Measurements from ENCODE around the gene TSTD2. TPM values are rescaled to one million over a fixed set of nuclear protein-coding genes. Genes with fewer than 3 reads are reported as not detected.

Gene TSTD2
- total RNA-seq, 1 experiment from 2014 or later: 25.0 TPM

DNA sequence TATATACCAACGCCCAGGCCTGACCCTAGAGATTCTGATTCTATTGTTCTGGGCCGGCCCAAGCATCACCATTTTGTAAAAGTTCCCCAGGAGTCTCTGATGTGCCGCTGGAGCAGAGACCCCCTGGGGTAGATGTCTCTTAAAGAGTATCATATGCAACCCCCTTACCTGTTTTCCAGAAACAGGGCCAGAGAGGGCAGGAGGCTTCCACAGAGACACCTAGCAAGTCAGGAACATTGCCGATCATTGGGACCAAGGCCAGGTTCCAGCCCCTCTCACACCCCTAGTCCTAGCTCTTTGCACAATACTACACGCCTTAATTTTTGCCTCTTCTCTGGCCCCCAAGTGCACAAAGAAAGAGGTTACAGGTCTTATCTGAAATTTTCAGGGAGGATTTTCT lies 67.9 kb downstream of the TSTD2 start:
- DNase-seq (ENCODE audit: extremely low read depth, low read depth): no peak

DNA sequence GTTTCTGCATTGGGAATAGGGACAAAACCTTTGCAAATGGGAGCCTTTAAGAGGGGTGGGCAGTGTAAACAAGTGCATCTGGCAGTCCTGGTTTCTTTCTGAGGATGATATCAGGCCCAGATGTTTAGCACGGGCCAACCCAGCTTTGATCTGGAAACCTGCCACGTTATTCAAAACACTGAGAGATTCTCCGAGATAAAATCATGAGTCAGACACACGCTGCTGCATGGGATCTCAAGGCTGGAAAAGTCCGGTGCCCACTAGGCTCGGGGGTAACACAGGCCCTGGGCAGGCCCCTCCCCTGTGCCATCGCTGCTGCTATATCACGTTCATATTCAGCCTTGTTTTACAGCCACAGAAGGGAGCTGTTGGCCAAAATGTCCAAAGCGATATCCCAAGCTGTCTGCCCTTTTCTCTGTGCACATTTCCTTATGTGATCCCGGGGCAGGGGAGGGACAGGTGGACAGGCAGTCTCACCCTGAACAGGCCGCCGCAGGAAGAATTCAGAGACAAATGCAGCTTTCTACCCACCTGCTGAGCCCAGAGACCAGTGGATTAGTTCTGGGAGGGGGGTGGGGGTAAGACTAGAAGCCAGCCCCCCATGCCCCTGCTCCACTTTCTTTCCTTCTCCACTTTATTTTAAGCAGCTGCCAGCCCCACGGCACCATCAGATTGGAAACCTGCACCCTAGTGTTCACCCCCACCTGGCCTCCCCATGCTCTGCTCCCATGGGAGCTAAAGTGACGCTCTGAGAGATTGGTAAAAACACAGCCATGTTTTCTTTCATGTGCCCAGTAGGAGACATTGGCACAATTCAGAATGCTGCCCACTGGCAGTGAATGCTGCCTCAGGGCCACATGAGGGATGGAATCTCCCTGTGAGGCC lies 68.6 kb downstream of the TSTD2 start:
- DNase-seq (ENCODE audit: extremely low read depth, low read depth): no peak

DNA sequence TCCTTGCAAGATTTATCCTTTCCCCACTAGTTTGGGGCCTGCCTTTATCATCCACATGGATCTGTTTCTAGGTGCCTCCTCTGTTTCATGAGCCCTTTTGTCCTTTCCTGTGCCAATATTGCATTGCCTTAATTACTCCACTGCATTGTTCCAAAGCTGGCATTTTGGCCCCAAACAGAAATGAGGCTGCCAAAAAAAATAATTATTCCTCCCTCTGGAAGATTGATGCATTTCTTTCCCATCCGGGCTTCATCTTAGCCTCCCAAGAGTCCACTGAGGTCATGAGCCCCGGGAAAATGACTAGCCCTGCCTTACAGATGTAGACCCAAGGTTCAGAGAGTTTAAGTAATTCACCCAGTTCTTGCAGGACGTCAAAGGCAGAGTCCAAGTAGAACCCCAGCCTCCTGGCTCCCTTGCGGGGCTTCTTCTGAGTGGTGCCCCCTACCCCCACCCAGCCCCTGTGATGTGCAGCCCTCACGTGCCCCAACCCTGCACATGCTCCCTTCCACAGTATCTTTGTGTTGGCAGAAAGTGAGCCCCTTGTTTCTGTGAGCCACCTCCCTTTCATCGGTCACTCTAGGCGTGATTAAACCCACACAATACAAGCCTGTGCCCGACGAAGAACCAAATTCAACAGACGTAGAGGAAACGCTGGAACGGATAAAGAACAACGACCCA lies 69.6 kb downstream of the TSTD2 start:
- DNase-seq (ENCODE audit: extremely low read depth, low read depth): no peak

DNA sequence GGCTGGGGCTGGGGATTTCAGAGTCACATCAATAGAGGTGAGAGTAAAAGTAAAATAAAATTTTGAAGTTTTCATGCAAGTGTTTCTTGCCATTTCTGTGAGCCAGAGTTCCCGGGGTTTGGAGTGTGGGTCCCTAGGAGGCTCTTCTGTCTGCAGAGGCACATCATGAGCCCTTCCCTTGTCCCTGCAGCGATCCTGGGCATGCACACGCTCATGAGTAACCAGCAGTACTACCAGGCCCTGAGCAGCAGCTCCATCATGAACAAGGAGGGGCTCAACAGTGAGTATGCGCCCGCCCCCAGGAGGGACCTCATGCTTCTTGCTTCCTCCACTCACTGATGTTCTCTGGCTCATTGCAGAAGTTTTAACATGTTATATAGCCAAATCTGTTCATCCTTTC lies 70.6 kb downstream of the TSTD2 start:
- no peak for DNase-seq (ENCODE audit: extremely low read depth, low read depth)

DNA sequence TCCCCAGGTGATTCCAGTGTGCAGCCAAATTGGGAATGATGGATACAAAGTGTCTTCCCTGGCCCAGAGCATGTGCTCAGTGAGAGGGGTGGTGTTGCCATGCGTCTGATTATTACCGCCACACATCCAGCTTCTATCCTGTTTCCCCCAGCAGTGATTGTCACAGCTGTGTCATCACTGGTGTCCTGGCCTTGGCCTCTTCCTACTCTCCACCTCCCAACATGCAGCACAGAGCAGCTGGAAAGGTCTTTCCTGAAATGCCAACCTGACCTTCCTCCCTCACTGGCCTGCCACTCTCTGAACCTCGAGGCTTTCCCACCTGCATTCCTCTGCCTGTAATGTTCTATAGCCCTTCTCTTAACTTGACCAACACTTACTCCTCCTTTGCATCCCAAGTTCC lies 71.7 kb downstream of the TSTD2 start:
- DNase-seq (ENCODE audit: extremely low read depth, low read depth): no peak

DNA sequence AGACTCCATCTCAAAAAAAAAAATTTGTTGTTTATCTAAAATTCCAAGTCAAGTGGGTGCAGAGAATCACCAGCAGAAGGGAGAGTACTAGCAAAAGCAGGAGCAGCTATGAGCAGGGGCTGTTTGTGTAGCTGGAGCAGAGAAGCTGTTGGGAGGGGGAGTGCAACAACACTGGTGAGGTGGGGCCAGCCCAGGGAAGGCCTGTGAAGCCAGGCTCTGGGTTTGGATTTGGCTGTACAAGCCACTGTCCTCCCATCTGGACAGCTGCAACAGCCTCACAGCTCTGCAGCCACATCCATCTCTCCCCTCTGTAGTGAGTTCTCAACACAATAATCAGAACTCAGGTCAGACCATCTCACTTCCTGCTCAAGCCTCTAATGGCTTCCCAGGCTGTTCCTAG lies 72.3 kb downstream of the TSTD2 start:
- no peak for DNase-seq (ENCODE audit: extremely low read depth, low read depth)

- no peak for DNase-seq (ENCODE audit: extremely low read depth, low read depth)
Observed at GRCh38 chr9:97560154-97560553, 73.0 kb downstream of the TSTD2 start.

DNA sequence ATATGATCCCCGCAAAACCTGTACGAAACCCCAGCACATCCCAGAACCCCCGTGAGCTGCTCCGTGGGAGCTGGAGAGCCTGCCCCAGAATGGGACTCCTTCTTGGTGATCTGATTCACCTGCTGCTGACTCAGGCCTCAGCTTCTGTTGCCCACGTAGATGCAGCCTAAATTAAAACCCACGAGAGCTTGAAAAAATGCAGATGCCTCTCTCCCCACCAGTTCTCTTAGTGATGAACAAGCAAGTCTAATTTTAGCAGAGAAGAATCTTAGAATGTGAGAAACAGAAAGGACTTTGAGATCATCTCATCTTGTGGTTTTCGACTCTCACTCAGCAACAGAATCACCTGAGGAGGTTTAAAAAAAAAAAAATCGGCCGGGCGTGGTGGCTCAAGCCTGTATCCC lies 74.1 kb downstream of the TSTD2 start:
- DNase-seq (ENCODE audit: extremely low read depth, low read depth): no peak

- DNase-seq (ENCODE audit: extremely low read depth, low read depth): no peak
Observed at GRCh38 chr9:97558701-97559101, 74.5 kb downstream of the TSTD2 start.

DNA sequence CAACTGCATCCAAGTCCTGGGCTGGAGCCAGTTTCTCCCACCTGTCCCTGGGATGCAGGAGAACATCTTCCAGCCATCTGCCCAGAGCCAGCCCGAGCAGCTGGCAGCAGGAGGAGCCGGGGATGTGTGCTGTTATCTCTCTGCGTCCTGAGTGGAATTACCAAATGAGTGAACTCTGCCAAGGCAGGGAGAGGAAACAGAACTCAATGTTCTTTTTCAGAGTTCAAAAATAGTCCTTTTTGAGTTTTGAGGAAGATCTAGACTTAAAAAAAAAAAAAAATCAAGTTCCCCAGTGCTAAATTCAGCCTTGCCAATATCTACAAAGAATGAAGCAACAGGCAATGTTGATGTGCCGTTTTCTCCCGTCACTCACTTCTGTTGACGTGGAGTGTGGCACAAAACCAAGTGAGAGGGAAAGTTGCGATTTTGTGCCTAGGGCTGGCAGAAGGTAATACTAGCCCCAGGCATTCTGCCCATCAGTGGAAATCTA lies 75.5 kb downstream of the TSTD2 start:
- no peak for DNase-seq (ENCODE audit: extremely low read depth, low read depth)

GRCh38 chr9:97556721-97557605 lies 76.2 kb downstream of the TSTD2 start:
- DNase-seq (ENCODE audit: extremely low read depth, low read depth): no peak

DNA sequence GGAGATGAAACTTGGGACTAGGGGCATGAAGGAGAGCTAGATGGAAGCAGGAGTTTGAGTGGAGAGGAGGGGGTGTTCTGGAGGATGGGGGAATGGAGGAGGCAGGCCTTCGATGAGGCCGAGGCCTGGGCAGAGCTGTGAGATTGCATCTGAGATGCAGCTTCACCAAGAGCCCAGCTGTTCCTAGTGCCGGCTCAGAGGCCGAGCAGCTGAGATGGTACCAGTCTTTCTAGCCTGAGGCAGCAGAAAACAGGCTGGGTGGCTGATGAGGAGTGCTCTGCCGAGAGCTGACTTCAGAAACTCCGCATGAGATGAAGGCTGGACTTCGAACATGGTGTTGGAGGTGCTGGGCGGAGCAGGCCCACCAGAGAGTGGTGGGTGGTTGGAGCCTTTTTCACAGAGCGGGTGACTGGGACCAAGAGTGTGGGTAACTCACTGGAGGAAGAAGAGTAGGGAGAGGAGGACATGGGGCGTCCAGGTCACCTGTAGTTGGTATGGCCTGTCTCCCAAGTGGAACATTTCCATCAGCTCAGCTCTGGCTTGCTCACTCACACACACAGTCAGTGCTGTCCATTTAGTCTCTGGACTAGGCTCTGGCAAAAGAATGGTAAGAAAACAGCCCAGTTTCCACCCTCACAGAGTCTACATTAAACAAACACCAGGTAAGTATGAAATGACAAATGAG lies 77.0 kb downstream of the TSTD2 start:
- no peak for DNase-seq (ENCODE audit: extremely low read depth, low read depth)

GRCh38 chr9:97555164-97555563 lies 78.0 kb downstream of the TSTD2 start:
- DNase-seq (ENCODE audit: extremely low read depth, low read depth): no peak

GRCh38 chr9:97554566-97555075 lies 78.5 kb downstream of the TSTD2 start:
- no peak for DNase-seq (ENCODE audit: extremely low read depth, low read depth)

- no peak for DNase-seq (ENCODE audit: extremely low read depth, low read depth)
Observed at GRCh38 chr9:97553841-97554240, 79.3 kb downstream of the TSTD2 start.

GRCh38 chr9:97553141-97553540 lies 80.0 kb downstream of the TSTD2 start:
- no peak for DNase-seq (ENCODE audit: extremely low read depth, low read depth)

GRCh38 chr9:97551308-97551707 lies 81.9 kb downstream of the TSTD2 start:
- no peak for DNase-seq (ENCODE audit: extremely low read depth, low read depth)

DNA sequence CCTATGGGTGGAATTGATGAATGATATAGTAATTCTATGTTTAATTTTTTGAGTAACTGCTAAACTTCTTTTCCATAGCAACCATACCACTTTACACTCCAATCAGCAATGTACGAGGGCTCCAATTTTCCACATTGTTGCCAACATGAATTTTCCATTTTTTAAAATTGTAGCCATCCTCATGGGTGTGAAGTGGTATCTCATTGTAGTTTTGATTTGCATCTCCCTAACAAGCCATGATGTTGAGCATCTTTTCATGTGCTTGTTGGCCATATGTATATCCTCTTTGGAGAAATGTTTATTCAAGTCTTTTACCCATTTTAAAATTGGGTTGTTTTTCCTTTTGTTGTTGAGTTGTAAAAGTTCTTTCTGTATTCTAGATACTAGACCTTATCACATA lies 82.8 kb downstream of the TSTD2 start:
- no peak for DNase-seq (ENCODE audit: extremely low read depth, low read depth)
